SK-N-DZ (cell line): Measurements from ENCODE around the gene IREB2. TPM values are rescaled to one million over a fixed set of nuclear protein-coding genes. Genes with fewer than 3 reads are reported as not detected.
"Not testable (repeated sequence)": the region's sequence is repeated elsewhere in the genome, so short reads cannot be mapped to it uniquely, and the experiment has no call there.

Experiments used
- DNase-seq: peaks from one replicate; pipeline ENCODE4 v3.0.0-alpha.2; 2015; ENCODE audit warnings: low spot score
- polyA plus RNA-seq, 2 experiments: library from polyadenylated mRNA; depleted of rRNA; stranded (reverse); fragments of >200 nt; gene quantifications; 2 replicates each; pipeline ENCODE4 v1.2.3, GENCODE V29; 2014

IREB2 gene, protein sequence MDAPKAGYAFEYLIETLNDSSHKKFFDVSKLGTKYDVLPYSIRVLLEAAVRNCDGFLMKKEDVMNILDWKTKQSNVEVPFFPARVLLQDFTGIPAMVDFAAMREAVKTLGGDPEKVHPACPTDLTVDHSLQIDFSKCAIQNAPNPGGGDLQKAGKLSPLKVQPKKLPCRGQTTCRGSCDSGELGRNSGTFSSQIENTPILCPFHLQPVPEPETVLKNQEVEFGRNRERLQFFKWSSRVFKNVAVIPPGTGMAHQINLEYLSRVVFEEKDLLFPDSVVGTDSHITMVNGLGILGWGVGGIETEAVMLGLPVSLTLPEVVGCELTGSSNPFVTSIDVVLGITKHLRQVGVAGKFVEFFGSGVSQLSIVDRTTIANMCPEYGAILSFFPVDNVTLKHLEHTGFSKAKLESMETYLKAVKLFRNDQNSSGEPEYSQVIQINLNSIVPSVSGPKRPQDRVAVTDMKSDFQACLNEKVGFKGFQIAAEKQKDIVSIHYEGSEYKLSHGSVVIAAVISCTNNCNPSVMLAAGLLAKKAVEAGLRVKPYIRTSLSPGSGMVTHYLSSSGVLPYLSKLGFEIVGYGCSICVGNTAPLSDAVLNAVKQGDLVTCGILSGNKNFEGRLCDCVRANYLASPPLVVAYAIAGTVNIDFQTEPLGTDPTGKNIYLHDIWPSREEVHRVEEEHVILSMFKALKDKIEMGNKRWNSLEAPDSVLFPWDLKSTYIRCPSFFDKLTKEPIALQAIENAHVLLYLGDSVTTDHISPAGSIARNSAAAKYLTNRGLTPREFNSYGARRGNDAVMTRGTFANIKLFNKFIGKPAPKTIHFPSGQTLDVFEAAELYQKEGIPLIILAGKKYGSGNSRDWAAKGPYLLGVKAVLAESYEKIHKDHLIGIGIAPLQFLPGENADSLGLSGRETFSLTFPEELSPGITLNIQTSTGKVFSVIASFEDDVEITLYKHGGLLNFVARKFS
- polyA plus RNA-seq (2014; cell fraction: cytosol; rRNA removed): 28.3 and 29.6 TPM in 2 replicates
- 22.0 and 26.4 TPM in 2 replicates for polyA plus RNA-seq (2014; cell fraction: nucleus; rRNA removed)

- peak; percentile 99 for DNase-seq
These were observed at the start of gene IREB2 for GRCh38 chr15:78437762-78438618. Gene IREB2, plus strand, starts transcription at chr15:78438216. Its CDS starts 122 bp downstream, at chr15:78438338.

- no peak for DNase-seq
These were observed 49.2 kb upstream of the IREB2 start for GRCh38 chr15:78388865-78389264.

DNA sequence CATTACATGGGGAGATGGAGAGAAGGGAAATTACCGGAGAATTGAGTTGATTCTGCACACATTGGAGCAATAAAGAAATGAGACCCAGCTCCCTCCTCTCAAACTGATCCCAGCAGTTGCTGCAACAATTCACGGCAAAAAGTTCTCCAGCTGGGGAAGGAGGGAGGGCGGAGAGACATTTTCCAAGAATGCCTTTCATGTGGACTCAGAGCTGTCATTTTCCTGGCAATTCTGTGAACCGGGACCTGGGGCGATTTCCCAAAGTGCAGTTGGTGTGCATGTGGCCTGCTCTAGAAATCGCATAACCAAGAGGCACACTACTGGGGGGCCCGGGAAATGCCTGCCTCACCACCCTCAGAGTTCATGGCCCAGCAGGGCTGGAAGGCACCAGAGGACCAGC is 48.7 kb upstream of the IREB2 start:
- no peak for DNase-seq

GRCh38 chr15:78389738-78390137 is 48.3 kb upstream of the IREB2 start:
- no peak for DNase-seq

DNA sequence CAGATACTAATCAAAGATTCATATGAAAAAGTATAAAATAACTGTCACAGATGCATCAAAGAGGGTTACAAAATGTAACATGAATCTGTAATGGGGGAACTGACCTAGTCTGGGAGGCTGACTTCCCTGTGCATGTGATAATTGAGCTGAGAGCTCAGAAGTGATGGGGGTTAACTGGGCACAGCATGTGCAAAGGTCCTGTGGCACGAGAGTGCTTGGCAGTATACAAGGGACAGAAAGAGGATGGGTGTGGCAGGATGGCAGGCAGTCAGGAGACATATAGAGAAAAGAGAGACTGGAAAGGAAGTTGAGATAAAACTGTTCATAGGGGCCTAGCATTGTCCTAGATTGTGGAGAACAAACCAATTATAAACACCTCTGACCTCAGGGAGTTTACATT is 47.8 kb upstream of the IREB2 start:
- DNase-seq: no peak

- no peak for DNase-seq
These were observed 47.2 kb upstream of the IREB2 start for GRCh38 chr15:78390826-78391225.

DNA sequence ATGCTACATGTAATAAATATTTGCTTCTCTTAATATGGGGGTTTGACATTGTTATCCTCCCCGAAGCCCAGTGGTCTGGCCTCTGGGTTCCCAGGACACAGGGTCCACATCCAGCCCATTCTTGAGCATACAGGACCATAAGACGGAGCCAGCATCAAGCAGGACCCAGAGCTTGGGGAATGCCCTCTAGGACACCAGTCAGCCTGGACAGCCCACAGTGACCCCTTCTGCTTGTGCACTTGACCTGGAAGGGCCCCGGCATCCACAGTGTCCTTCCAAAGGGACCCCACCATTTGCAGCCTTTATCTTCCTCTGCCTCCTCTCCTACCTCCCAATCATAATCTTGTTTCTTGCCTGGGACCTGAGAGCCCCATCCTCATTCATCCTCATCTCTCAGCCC is 46.2 kb upstream of the IREB2 start:
- DNase-seq: no peak

GRCh38 chr15:78392430-78392829 is 45.6 kb upstream of the IREB2 start:
- DNase-seq: no peak

DNA sequence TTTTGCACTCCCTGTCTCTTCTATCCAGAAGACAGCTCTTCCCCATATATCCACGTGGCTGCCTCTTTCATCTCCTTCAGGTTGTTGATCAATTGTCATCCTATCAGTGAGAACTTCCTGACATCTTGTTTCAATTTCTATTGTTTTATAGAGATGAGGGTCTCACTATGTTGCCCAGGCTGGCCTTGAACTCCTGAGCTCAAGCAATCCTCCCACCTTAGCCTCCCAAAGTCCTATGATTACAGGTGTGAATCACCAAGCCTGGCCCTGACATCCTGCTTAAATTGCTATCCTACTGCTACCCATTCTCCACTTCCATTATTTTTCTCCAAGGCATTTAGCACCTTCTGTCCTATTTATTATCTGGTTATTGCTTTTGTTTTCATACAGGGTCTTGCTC is 44.9 kb upstream of the IREB2 start:
- DNase-seq: no peak

DNA sequence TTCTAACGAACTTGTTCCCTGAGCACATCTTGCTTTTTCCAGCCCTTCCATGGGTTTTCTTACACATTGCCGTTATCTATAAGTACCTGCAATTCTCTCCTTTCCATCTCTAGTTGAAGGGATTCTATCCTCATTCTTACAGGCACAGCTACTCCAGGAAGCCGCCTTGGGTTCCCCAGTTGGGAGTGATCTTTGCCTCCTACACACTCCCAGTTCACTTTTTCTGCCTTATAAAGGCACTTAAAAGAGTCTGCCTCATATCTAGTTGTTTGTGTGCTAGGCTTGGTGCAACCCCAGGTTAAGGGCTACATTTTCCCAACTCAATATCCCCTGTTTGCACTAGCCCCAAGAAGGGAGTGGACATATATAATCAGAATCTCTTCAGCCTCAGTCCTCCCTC is 44.0 kb upstream of the IREB2 start:
- DNase-seq: no peak

DNA sequence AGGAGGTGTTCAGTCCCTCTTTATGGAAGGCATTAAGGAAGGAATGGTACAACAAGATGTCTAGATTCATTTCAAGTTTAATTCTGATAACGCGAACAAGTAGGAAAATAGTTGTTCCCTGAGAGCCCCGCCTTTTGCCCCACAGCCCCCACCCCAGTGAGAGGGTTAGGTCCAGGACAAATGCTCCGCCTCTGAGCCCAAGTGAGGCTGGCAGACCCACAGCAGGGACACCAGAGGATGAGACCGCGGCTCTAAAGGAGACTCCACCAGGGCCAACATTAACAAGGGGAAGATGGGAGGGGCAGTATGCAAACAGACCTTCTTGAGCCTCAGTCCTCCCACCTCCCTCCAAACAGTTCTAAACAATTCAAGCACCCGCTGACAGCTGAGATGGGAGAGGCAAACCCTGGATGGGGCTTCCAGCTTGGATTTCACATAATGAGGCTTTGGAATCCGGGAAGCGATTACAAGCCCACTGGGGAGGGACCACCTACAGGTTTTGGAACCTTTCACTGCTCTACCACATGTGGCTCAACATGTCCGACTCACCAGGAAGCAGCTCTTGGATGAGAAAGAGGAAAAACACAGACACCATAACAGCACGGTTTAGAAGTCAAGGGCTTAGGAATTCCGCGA is 42.9 kb upstream of the IREB2 start:
- DNase-seq: no peak

DNA sequence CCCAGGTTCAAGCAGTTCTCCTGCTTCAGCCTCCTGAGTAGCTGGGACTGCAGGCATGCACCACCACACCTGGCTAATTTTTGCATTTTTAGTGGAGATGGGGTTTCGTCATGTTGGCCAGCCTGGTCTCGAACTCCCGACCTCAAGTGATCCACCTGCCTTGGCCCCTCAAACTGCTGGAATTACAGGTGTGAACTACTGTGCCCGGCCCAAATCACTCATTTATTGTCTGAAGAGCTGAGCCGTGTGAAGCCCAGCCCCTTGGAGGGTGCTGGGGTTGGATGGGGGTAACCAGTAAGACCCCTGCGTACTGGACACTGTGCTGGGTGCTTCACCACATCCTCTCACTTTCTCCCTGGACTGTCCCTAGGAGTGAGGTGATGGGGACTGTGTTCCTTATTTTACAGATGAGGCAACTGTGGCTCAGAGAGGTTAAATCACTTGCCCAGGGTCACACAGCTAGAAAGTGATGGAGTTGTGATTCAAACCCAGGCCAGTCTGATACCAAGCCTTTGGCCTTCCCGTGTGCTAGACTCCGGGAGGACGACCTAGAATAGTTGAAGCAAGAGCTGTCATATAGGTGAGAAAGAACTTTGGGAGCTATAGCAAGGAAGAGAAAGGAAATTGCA is 41.7 kb upstream of the IREB2 start:
- no peak for DNase-seq

- DNase-seq: no peak
These were observed 41.0 kb upstream of the IREB2 start for GRCh38 chr15:78396976-78397375.

DNA sequence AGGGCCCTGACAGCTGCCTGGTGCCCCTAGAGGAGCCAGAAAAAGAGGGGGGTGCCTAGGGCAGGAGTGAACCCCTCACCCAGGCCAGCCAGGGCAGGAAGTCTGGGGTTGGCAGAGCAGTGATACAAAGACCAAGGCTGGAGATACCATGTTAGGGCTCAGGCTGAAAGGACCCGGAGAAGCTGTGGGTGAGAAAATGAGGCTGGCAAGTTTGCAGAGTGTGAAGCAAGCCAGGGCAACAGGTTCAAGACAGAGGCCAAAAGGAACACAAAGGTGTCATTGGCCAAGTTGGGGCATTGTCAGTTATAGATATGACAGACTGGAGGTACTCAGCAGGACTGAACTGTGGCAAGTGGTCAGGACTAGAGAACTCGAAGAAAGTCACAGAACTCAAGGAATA is 40.6 kb upstream of the IREB2 start:
- no peak for DNase-seq

DNA sequence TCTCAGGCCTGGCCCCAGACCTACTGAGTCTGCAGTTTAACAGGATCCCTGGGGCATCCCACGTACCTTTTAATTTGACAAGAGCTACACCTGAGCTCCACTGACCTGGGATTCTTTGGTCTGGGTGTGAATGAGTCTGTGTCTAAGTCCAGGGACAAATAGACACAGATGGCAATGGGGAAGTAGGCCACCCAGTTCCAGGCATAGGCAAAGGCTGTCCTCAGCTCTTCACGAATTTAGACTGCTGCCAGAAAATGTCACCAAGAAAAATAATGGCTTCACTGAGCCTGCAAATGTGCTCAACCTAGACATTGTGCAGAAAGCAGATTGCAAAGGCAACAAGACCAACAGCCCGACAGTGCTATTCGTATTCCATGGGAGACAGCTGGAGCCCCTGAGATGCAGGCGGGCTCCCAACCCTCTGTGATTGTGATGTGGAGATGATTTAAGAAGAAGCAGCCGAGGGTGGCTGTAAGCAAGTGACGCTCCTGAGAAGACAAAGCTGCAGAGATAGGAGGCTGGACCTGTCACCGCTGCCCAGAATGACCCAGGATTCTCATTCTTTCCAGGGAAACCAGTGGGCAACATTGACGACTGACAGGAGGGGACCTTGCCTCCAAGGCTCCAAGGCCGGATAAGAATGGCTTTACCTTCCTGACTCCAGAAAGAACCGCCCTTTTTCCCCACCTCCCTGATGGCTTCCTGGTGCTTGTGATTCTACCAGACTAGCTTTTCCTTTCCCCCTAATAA is 39.8 kb upstream of the IREB2 start:
- no peak for DNase-seq

- DNase-seq: no peak
These were observed 38.9 kb upstream of the IREB2 start for GRCh38 chr15:78399091-78399490.

DNA sequence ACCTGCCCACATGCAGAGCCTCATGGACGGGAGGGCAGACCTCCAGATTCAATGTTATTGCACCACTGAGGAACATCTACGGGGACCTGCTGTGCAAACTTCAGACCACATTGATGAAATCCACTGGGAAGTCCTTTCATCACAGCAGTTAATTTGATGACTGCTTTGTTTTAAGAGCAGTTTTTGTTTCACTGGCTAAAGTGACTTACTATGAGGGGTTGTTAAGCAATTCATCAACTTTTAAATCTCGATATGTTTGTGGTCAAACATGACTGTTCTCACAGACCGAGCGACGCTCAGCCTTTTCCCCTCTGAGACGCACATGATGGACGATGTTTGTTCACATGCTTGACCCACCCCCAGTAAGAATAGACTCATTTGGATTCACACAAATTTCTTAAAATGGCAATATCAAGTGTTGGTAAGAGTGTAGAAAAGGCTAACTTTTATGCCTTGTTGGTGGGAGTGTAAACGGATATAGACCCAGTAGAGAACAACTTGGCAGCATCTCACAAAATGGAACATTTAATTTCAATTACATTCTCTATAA is 35.9 kb upstream of the IREB2 start:
- no peak for DNase-seq

DNA sequence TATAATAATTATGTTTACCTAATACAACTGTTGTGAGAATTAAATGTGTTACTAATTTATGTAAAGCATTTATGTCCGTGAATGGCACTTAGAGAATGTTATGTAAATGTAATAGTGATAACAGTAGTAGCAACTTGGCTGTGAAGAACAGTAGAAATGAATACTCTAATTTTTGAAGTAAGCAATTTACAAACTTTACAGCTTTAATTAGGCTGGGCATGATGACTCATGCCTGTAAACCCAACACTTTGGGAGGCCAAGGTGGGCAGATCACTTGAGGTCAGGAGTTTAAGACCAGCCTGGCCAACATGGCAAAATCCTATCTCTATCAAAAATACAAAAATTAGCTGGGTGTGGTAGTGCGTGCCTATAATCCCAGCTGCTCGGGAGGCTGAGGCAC is 33.9 kb upstream of the IREB2 start:
- no peak for DNase-seq

DNA sequence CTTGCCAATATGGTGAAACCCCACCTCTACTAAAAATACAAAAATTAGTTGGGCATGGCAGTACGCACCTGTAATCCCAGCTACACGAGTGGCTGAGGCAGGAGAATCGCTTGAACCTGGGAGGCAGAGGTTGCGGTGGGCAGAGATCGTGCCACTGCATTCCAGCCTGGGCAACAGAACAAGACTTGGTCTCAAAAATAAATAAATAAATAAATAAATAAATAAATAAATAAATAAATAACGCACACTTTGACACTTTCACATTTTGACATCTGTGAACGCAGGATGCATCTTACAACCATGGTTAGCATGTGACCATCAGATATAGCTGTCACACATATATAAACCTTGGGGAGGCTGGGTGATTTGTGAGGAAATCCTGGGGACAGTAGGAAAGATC is 33.2 kb upstream of the IREB2 start:
- not testable (repeated sequence) for DNase-seq
